KOPT-K1 (cell line): Measurements from ENCODE around the gene NAIF1.
A peak's percentile ranks its signal among the peaks of the same experiment; 100 is the strongest.
"Not testable (repeated sequence)": the region's sequence is repeated elsewhere in the genome, so short reads cannot be mapped to it uniquely, and the experiment has no call there.

Experiments used
- H3K27ac ChIP-seq: fragments of 200-600 bp; sonication (generic); 2 replicates; pipeline ENCODE4 v1.5.1; 2016; ENCODE audit warnings: antibody characterized with exemption, mild to moderate bottlenecking, low read depth, low read length; ENCODE audit not compliant: poor library complexity, severe bottlenecking
- H3K36me3 ChIP-seq: fragments of 200-600 bp; sonication (generic); 2 replicates; pipeline ENCODE4 v1.5.1; 2017; ENCODE audit warnings: antibody characterized with exemption, mild to moderate bottlenecking, low read length, moderate library complexity; ENCODE audit not compliant: insufficient read depth
- H3K9me3 ChIP-seq: fragments of 200-600 bp; sonication (generic); 2 replicates; pipeline ENCODE4 v1.5.1; 2017; ENCODE audit warnings: antibody characterized with exemption, low read length, mild to moderate bottlenecking; ENCODE audit not compliant: insufficient read depth, poor library complexity, severe bottlenecking

Gene NAIF1

GRCh38 chr9:128066713-128067644 is at the start of gene NAIF1:
NAIF1 (minus strand) TSS chr9:128067320; CDS start chr9:128067101, 219 bp downstream.
- no peaks in the 10 kb centered on the region for H3K9me3 ChIP-seq
- H3K36me3 ChIP-seq = peaks cover 16% of the 10 kb centered on the region; the same call in 1 of the 2 replicates
- H3K27ac ChIP-seq = peak within 1 kb of the TSS; percentile 89

DNA sequence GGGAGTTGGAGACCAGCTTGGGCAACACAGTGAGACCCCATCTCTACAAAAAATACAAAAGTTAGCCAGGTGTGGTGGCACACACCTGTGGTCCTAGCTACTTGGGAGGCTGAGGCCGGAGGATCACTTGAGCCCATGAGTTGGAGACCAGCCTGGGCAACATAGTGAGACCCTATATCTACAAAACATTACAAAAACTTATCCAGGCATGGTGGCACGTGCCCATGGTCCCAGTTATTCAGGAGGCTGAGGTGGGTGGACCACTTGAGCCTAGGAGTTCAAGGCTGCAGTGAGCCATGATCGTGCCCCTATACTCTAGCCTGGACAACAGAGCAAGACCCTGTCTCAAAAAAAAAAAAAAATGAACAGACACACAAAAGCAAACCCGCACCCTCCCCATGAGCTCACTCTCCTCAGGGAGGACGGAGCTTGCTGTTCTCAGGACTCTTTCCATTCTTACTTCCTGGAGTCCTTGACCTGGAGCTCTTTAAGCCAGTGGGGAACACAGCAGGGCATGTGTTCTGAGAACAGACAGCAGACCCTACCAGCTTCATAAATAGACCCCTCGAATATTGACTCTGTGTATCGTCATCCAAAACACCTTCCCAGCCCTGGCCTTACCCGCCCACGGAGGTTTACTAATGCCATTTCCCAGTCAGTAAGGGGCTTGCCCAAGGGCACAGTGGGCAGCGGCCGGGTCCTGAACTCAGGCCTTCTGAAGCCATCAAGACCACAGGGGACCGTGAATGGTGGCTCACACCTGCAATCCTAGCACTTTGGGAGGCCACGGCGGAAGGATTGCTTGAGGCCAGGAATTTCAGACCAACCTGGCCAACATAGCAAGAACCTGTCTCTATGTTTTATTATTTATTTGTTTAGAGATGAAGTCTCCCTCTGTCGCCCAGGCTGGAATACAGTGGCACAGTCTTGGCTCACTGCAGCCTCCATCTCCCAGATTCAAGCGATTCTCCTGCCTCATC is 49.3 kb upstream of the NAIF1 start:
- H3K27ac ChIP-seq = no peak overlapping the region
- H3K36me3 ChIP-seq = peaks cover 61% of the 10 kb centered on the region; the same call in 1 of the 2 replicates
- H3K9me3 ChIP-seq = no peaks in the 10 kb centered on the region

DNA sequence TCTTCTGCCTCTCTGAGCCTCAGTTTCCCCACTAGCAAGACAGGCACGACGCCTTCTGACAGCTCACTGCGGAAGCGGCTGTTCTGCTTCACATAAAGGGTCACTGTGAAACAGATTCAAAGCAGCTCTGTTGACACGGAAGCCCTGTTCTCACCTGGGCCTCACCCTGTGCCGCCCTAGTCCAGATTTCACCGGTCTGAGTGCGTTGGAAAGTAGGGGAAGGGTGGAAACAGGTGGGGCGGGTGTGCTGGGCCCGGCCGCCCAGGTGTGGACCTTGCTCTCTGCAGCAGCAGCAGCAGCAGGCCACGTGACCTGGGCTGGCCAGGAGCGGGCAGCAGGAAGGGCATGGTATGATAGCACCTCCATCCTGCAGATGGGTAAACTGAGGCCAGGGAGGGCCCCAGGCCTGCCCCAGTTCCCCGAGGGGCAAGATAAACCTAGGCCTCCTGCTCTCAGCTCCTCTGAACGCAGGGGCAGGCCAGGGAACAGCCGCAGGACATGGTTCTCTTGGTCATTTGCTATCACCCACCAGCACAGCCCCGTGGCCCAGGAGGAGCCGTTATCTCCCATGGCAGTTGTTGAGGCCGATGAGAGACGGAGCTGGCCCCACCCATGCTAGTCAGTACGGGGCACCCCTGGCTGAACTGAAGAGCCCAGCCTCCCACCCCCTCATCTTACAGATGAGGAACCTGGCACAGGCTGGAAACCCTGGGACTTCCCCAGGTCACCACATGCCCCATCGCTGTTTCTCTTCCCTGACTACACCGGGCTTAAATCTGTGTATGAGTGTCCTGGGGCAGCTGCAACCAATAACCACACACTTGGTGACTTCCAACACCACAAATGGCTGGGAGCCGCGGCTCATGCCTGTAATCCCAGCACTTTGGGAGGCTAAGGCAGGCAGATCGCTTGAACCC is 48.3 kb upstream of the NAIF1 start:
- no peak overlapping the region for H3K27ac ChIP-seq
- H3K36me3 ChIP-seq = peaks cover 59% of the 10 kb centered on the region; the same call in 1 of the 2 replicates
- H3K9me3 ChIP-seq = no peaks in the 10 kb centered on the region

DNA sequence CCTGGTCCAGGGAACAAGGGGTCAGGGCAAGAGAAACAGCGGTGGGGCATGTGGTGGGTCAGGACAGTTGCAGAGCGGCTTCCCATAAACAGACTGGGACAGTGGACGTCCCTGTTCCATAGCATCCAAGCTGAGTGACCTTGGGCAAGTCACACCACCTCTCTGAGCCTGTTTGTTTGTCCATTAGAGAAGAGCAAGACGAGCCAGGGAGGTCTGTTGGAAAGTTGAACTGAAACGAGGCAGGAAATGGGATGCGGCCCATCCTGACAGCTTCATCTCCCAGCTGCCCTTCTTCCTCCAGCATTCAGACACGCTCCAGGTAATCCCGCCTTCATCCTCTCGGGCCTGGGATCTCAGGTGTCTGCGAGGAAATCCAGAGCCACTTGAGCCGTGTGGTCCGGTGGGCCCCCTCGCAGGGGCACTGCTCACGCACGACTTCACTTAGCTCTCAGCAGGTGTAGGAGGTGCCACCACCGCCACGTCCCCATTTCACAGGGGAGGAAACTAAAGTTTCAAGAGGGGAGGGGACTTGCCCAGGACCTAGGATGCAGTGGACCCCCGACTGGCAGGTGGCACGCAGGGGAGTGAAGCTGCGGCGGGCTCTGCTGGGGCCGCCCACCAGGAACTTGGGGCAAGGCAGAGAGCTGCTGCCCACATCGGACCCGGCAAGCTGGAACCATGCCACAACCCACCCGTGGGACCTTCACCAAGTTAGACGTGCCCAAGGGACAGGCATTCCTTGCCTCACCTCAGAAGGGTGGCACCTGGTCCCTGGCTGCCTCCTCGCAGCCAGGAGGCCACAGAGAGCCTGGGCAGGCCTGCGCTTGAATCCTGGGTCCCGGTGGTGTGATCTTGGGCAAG is 47.4 kb upstream of the NAIF1 start:
- Histone ChIP-seq H3K27ac (no peak overlapping the region), H3K9me3 (no peaks in the 10 kb centered on the region), H3K36me3 (peaks cover 59% of the 10 kb centered on the region)

DNA sequence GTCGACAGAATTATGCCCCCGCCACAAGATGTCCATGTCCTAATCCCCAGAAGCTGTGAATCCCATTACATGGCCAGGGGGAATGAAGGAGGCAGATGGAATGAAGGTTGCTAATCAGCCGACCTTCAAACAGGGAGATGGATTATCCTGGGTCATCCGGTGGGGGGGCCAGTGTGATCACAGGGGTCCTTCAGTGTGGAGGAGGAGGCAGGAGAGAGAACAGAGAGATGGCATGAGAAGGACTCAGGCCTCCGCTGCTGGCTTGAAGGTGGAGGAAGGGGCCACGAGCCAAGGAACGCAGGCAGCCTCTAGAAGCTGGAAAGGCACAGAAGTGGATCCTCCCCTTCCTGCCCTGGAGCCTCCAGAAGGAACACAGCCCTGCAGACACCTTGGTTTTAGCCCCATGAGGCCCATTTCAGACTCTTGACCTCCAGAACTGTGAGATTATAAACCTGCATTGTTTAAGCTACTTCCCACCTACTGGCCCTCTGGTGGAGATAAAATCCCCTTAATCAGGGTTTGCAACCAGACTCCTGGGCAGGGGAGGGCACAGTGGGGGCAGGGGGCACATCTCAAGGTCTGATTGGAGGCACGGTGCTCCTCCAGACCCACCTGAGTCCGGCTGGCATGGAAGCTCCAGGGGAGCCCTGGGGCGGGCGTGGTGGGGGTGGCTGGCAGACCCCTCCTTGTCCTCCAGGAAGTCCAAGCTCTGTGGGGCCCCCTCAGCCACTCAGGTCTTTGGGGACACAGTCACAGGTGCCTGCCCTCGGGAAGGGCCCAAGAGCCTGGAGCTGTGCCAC is 46.6 kb upstream of the NAIF1 start:
- Histone ChIP-seq H3K27ac (no peak overlapping the region), H3K9me3 (no peaks in the 10 kb centered on the region), H3K36me3 (peaks cover 67% of the 10 kb centered on the region)

DNA sequence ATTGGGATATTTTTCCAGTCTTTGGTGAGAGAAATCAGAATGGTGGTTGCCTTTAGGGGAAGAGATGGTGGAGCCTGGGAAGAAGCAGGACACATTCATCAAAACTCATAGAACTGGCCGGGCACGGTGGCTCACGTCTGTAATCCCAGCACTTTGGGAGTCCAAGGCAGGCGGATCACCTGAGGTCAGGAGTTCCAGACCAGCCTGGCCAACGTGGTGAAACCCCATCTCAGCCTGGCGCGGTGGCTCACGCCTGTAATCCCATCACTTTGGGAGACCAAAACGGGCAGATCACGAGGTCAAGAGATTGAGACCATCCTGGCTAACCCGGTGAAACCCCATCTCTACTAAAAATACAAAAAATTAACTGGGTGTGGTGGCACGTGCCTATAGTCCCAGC is 44.6 kb upstream of the NAIF1 start:
- not testable (repeated sequence) for H3K27ac ChIP-seq, H3K9me3 ChIP-seq
- H3K36me3 ChIP-seq = peaks cover 87% of the 10 kb centered on the region

GRCh38 chr9:128109050-128109709 is 42.1 kb upstream of the NAIF1 start:
- Histone ChIP-seq H3K9me3 (no peaks in the 10 kb centered on the region), H3K36me3 (peaks cover 82% of the 10 kb centered on the region), H3K27ac (peak overlapping the region; percentile 4)

- Histone ChIP-seq H3K27ac (peak overlapping the region; percentile 79), H3K36me3 (peaks cover 81% of the 10 kb centered on the region)
These were observed 41.3 kb upstream of the NAIF1 start for GRCh38 chr9:128108269-128109049.

DNA sequence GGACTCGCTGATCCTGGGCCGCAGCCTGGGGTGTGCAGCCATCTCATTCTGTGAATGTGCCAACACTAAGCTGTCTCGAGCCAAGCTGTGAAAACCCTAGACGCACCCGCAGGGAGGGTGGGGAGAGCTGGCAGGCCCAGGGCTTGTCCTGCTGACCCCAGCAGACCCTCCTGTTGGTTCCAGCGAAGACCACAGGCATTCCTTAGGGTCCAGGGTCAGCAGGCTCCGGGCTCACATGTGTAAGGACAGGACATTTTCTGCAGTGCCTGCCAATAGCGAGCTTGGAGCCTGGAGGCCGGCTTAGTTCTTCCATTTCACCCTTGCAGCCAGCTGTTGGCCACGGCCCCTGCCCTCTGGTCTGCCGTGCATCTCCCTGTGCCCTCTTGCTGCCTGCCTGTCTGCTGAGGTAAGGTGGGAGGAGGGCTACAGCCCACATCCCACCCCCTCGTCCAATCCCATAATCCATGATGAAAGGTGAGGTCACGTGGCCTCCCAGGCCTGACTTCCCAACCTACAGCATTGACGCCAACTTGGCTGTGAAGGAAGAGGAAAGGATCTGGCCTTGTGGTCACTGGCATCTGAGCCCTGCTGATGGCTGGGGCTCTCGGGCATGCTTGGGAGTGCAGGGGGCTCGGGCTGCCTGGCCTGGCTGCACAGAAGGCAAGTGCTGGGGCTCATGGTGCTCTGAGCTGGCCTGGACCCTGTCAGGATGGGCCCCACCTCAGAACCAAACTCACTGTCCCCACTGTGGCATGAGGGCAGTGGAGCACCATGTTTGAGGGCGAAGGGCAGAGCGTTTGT is 40.5 kb upstream of the NAIF1 start:
- Histone ChIP-seq H3K9me3 (no peaks in the 10 kb centered on the region), H3K27ac (peak overlapping the region; percentile 79), H3K36me3 (peaks cover 79% of the 10 kb centered on the region)

More at GRCh38 chr9:128108269-128109049, 41.3 kb upstream of the NAIF1 start:
- H3K9me3 ChIP-seq = no peaks in the 10 kb centered on the region

DNA sequence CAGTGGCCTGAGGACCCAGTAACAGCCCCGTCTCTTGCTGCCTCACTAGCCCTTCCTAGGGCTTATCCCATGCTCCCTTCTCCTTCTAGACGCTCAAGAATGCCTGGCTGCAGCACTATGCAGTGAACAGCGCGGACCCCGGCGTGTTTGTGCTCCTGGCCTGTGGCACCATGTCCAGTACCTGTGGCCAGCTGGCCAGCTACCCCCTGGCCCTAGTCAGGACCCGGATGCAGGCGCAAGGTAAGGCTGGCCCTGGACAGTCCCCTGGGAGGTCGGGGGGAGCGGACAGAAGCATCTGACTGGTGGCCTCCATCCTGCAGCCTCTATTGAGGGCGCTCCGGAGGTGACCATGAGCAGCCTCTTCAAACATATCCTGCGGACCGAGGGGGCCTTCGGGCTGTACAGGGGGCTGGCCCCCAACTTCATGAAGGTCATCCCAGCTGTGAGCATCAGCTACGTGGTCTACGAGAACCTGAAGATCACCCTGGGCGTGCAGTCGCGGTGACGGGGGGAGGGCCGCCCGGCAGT is 39.9 kb upstream of the NAIF1 start:
- Histone ChIP-seq H3K27ac (peak overlapping the region; percentile 79), H3K36me3 (peaks cover 82% of the 10 kb centered on the region), H3K9me3 (no peaks in the 10 kb centered on the region)
